H1 (cell line): ENCODE measurements around the gene WDR44. TPM values are rescaled to one million over a fixed set of nuclear protein-coding genes. Genes with fewer than 3 reads are reported as not detected.

ENCODE experiments used
- CTCF ChIA-PET: fragments of 300-600 bp; sonication (Branson Sonifier 250); formaldehyde crosslinking; loops from one replicate; lab custom pipeline; 2021; ENCODE audit not compliant: partially characterized antibody; lab: Charles Lee
- POLR2A ChIA-PET: fragments of 300-600 bp; sonication (Branson Sonifier 250); formaldehyde crosslinking; loops from one replicate; lab custom pipeline; 2021; ENCODE audit warnings: inconsistent platforms; ENCODE audit not compliant: partially characterized antibody; lab: Charles Lee
- DNase-seq, 2 experiments: peaks; one replicate each; pipeline versions ENCODE4 v3.0.0 to v3.0.0-alpha.2; 2010 to 2022; ENCODE audit warnings: low spot score in 2 of 2, low read depth in 1 of 2, mixed read lengths in 1 of 2
- FAIRE-seq: peaks from 2 replicates; lab custom pipeline; 2011; peaks lifted over from hg19 to GRCh38; lab: Jason Lieb, UNC
- H2AFZ ChIP-seq: 2 replicates; pipeline ENCODE4 v1.8.1; 2012; ENCODE audit warnings: low read length, inconsistent platforms
- H2AK5ac ChIP-seq: 2 replicates; pipeline ENCODE4 v1.6.1; 2013; ENCODE audit warnings: low read depth, low read length
- H2BK120ac ChIP-seq: replicated peaks from 2 replicates; pipeline ENCODE3; 2013; ENCODE audit warnings: low read depth, low read length, inconsistent platforms
- H2BK12ac ChIP-seq: 2 replicates; pipeline ENCODE4 v1.6.1; 2013; ENCODE audit warnings: low read depth, low read length
- H2BK15ac ChIP-seq: 2 replicates; pipeline ENCODE4 v1.6.1; 2013; ENCODE audit warnings: low read length
- H2BK20ac ChIP-seq: 2 replicates; pipeline ENCODE4 v1.6.1; 2013; ENCODE audit warnings: low read length
- H2BK5ac ChIP-seq: 2 replicates; pipeline ENCODE4 v1.6.1; 2013; ENCODE audit warnings: low read depth, low read length
- H3K14ac ChIP-seq: 2 replicates; pipeline ENCODE4 v1.6.1; 2013; ENCODE audit warnings: inconsistent platforms; ENCODE audit not compliant: insufficient read length
- H3K18ac ChIP-seq: 2 replicates; pipeline ENCODE4 v1.6.1; 2013; ENCODE audit warnings: low read length; ENCODE audit errors: extremely low read depth
- H3K23ac ChIP-seq: 2 replicates; pipeline ENCODE4 v1.6.1; 2013; ENCODE audit warnings: inconsistent platforms; ENCODE audit not compliant: insufficient read length
- H3K23me2 ChIP-seq: 2 replicates; pipeline ENCODE4 v1.6.1; 2013; ENCODE audit warnings: low read depth, low read length
- H3K27ac ChIP-seq: 2 replicates; pipeline ENCODE4 v1.6.1; 2011; ENCODE audit warnings: low read depth, low read length, inconsistent platforms
- H3K27me3 ChIP-seq, 4 experiments: replicated peaks in 1 of 4; 1 replicate in 1 of 4; 2 replicates in 3 of 4; pipeline versions ENCODE4 v1.6.1 to v1.8.1; 2011 to 2013; ENCODE audit warnings: low read length in 3 of 4, mild to moderate bottlenecking in 3 of 4, inconsistent platforms in 2 of 4, mixed read lengths in 2 of 4, moderate library complexity in 1 of 4; ENCODE audit not compliant: control insufficient read depth in 3 of 4, insufficient read depth in 3 of 4; ENCODE audit errors: extremely low read depth in 1 of 4
- H3K36me3 ChIP-seq, 4 experiments: 2 replicates each; pipeline versions ENCODE4 v1.6.1 to v1.8.1; 2011 to 2013; ENCODE audit warnings: mild to moderate bottlenecking in 4 of 4, low read length in 3 of 4, moderate library complexity in 2 of 4, control low read depth in 1 of 4, inconsistent platforms in 1 of 4; ENCODE audit not compliant: insufficient read depth in 4 of 4, control insufficient read depth in 2 of 4
- H3K4ac ChIP-seq: replicated peaks from 2 replicates; pipeline ENCODE3; 2013; ENCODE audit warnings: low read length, low read depth, mixed read lengths, inconsistent platforms; ENCODE audit not compliant: insufficient read length
- H3K4me1 ChIP-seq, 4 experiments: replicated peaks in 1 of 4; 1 replicate in 1 of 4; 2 replicates in 3 of 4; pipeline versions ENCODE4 v1.6.1 to v1.8.1; 2011 to 2013; ENCODE audit warnings: low read length in 3 of 4, inconsistent platforms in 2 of 4, mixed read lengths in 1 of 4; ENCODE audit not compliant: insufficient read depth in 4 of 4, control insufficient read depth in 3 of 4
- H3K4me2 ChIP-seq, 2 experiments: 2 replicates each; pipeline versions ENCODE4 v1.6.1 to v1.8.1; 2011 to 2013; ENCODE audit warnings: low read depth in 2 of 2, low read length in 2 of 2, control low read depth in 1 of 2, inconsistent platforms in 1 of 2, mild to moderate bottlenecking in 1 of 2; ENCODE audit not compliant: insufficient read depth in 1 of 2
- H3K4me3 ChIP-seq, 4 experiments: fragments of 200-600, 300-600 bp in 1 of 4; sonication (generic), shearing (Covaris generic), sonication (Bioruptor Twin) in 1 of 4; 2 replicates each; pipeline versions ENCODE4 v1.5.1 to v1.8.1; 2011 to 2016; ENCODE audit warnings: low read length in 4 of 4, low read depth in 3 of 4, control low read depth in 2 of 4, inconsistent platforms in 2 of 4, mild to moderate bottlenecking in 2 of 4, mixed read lengths in 1 of 4, moderate library complexity in 1 of 4; ENCODE audit not compliant: insufficient read depth in 2 of 4; ENCODE audit errors: extremely low read depth in 1 of 4
- H3K56ac ChIP-seq: replicated peaks from 2 replicates; pipeline ENCODE3; 2013; ENCODE audit warnings: low read depth, mild to moderate bottlenecking, mixed read lengths, low read length, inconsistent platforms; ENCODE audit not compliant: insufficient read length
- H3K79me1 ChIP-seq: 2 replicates; pipeline ENCODE4 v1.6.1; 2013; ENCODE audit warnings: low read depth, low read length, control low read depth
- H3K79me2 ChIP-seq, 2 experiments: 2 replicates each; pipeline versions ENCODE4 v1.6.1 to v1.8.1; 2012 to 2013; ENCODE audit warnings: low read length in 2 of 2, mild to moderate bottlenecking in 2 of 2, inconsistent platforms in 1 of 2; ENCODE audit not compliant: insufficient read depth in 2 of 2, control insufficient read depth in 1 of 2
- H3K9ac ChIP-seq, 4 experiments: replicated peaks in 1 of 4; 1 replicate in 1 of 4; 2 replicates in 3 of 4; pipeline versions ENCODE4 v1.6.1 to v1.8.1; 2011 to 2013; ENCODE audit warnings: low read depth in 3 of 4, low read length in 3 of 4, control low read depth in 2 of 4, mild to moderate bottlenecking in 2 of 4, moderate library complexity in 2 of 4, inconsistent platforms in 1 of 4; ENCODE audit errors: extremely low read depth in 1 of 4
- H3K9me3 ChIP-seq, 2 experiments: 2 replicates each; pipeline versions ENCODE4 v1.6.1 to v1.8.1; 2012 to 2013; ENCODE audit warnings: mild to moderate bottlenecking in 2 of 2, moderate library complexity in 2 of 2, control low read depth in 1 of 2, inconsistent platforms in 1 of 2, low read depth in 1 of 2, low read length in 1 of 2, mixed read lengths in 1 of 2; ENCODE audit not compliant: insufficient read depth in 2 of 2
- H4K20me1 ChIP-seq, 2 experiments: replicated peaks in 1 of 2; 2 replicates each; pipeline versions ENCODE3 to v1.8.1; 2011 to 2013; ENCODE audit warnings: inconsistent platforms in 2 of 2, low read length in 2 of 2, mild to moderate bottlenecking in 1 of 2; ENCODE audit not compliant: insufficient read depth in 2 of 2, control insufficient read depth in 1 of 2
- H4K5ac ChIP-seq: 2 replicates; pipeline ENCODE4 v1.6.1; 2013; ENCODE audit warnings: low read length, low read depth, mixed read lengths, inconsistent platforms; ENCODE audit not compliant: insufficient read length
- H4K8ac ChIP-seq: 2 replicates; pipeline ENCODE4 v1.8.0; 2013; ENCODE audit warnings: mild to moderate bottlenecking, moderate library complexity, low read length, inconsistent platforms; ENCODE audit not compliant: insufficient read depth; ENCODE audit errors: extremely low read depth
- H4K91ac ChIP-seq: replicated peaks from 2 replicates; pipeline ENCODE3; 2013; ENCODE audit warnings: low read length, mixed read lengths, inconsistent platforms; ENCODE audit not compliant: insufficient read length
- KDM5A ChIP-seq: fragments of 200-600 bp; IDR thresholded peaks from 2 replicates; pipeline ENCODE4 v1.7.1; 2012; ENCODE audit warnings: mild to moderate bottlenecking, low read length, inconsistent platforms, mixed read lengths
- WGBS, 2 experiments: shearing (Covaris generic) in 1 of 2; methylation state at CpG; one replicate each; pipeline versions ENCODE4 v1.1.6 to v1.1.7; 2013 to 2015; ENCODE audit warnings: low lambda C conversion rate in 2 of 2, mixed read lengths in 2 of 2, inconsistent platforms in 1 of 2, low coverage in 1 of 2, missing lambda C conversion rate in 1 of 2; ENCODE audit not compliant: insufficient replicate concordance in 2 of 2, insufficient coverage in 1 of 2, insufficient read length in 1 of 2; ENCODE audit errors: extremely low coverage in 1 of 2, missing lambda C conversion rate in 1 of 2; 5-methylcytosine and 5-hydroxymethylcytosine counted together
- polyA plus RNA-seq, 7 experiments: library from polyadenylated mRNA; depleted of rRNA in 3 of 7; stranded (reverse) in 5 of 7; unstranded in 2 of 7; fragments of >200 nt in 5 of 7; fragments of 200-250 nt in 2 of 7; gene quantifications; 1 replicate in 5 of 7; 2 replicates in 1 of 7; 4 replicates in 1 of 7; pipeline versions ENCODE4 v1.2.1 to v1.2.3, GENCODE V29; 2011 to 2013; ENCODE audit warnings: missing spikeins in 2 of 7, mixed read lengths in 2 of 7
- total RNA-seq: library from RNA; stranded (reverse); fragmentation: NEBNext Ultra II Directional; extraction: Animal tissue kit (Norgen Biotek cat#: 25700); gene quantifications from 2 replicates; pipeline ENCODE4 v1.2.1, GENCODE V29; 2021

Gene WDR44
- total and polyA plus RNA-seq, 2 of the 8 experiments (the other 6 are each of a cell fraction or from before 2014, with no cell fraction given): 5.1 to 17.2 TPM

DNA sequence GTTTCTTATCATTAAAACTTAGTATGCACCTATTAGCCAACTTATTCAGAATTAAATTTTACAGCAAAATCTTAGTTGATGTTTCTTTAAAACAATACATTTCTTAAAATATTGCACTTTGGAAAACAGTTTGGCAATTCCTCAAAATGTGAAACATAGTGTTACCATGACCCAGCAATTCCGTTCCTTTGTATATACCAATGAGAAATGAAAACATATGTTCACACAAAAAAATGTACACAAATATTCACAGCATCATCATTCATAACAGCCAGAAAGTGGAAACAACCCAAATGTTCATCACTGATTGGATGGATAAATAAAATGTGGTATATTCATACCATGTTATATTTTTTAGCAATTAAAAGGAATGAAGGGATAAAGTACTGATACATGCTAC is 50.2 kb downstream of the WDR44 start:
- Histone ChIP-seq H2BK12ac (no peak overlapping the region), H3K23ac (no peak overlapping the region), H3K14ac (no peak overlapping the region), H3K18ac (no peak overlapping the region), H3K27me3 (no peaks in the 10 kb centered on the region), H2BK120ac (no peak overlapping the region), H2AK5ac (no peak overlapping the region), H3K79me2 (no peaks in the 10 kb centered on the region), H2BK20ac (no peak overlapping the region), H3K56ac (no peak overlapping the region), H3K9ac (no peak overlapping the region), H2BK15ac (no peak overlapping the region), H4K20me1 (no peaks in the 10 kb centered on the region), H3K4ac (no peak overlapping the region), H3K4me2 (no peak overlapping the region), H3K9me3 (no peaks in the 10 kb centered on the region), H4K91ac (no peak overlapping the region), H3K23me2 (no peaks in the 10 kb centered on the region), H4K5ac (no peak overlapping the region), H2BK5ac (no peak overlapping the region), H4K8ac (no peak overlapping the region), H2AFZ (no peak overlapping the region), H3K4me3 (no peak overlapping the region), H3K79me1 (no peaks in the 10 kb centered on the region), H3K4me1 (no peaks in the 10 kb centered on the region), H3K27ac (no peak overlapping the region), H3K36me3 (peaks cover 0 to 11% (median 5%) of the 10 kb centered on the region in 4 experiments; a peak in 2 of 8 replicates)
- no peak for FAIRE-seq
- WGBS, 2 experiments: 86% methylated on average over 1 of the region's 1 CpG; no CpG with 5 or more reads in 1 of the 2 experiments
- POLR2A ChIA-PET: no interaction called here
- DNase-seq: no peak
- CTCF ChIA-PET: no interaction called here
- no peak for TF ChIP-seq KDM5A
